ENCODE results near the gene MVB12B. TPM values are rescaled to one million over a fixed set of nuclear protein-coding genes. Genes with fewer than 3 reads are reported as not detected.

Gene MVB12B
- total RNA-seq, 1 experiment from 2014 or later, result 5.7 TPM

DNA sequence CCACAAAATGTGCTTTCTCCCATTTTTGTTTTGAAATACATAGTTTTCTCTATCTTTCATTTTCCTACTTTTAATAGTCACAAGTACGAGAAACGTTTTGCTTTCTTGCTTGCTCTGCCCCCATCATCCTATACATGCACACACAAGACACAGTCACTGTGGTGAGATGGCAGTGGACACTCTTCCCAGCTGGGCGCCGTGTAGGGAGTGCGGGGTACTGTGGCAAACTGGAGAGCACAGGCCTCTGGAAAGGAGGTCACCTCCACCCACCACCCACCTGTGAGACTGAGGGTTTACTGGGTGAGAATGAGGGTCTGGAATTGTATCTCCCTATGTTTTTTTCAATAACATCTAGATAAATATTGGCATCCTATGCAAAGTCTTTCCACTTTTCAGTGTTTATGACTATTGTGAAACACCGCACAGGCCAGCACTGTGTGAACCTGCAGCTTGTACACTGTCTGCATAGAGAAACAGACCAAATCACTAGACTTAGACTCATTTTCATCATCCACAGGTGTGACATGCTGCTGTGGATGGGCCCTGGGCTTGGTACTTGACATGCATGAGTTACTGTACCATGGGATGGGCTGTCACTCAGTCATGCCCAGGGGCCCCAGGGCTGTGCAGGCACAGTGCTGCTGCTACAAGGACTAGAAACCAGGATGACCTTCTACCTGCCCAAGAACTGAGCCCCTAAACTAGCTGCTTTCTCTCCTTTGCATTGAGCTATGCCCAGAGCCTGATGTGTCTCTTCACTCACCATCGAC, 169.0 kb downstream of the MVB12B start (continued):
- TF ChIP-seq MYBL2 (CRISPR knock-in tag; IDR thresholded peaks at IDR 0.05) (no peak), ZBTB21 (CRISPR knock-in tag; IDR thresholded peaks at IDR 0.05; ENCODE audit: borderline replicate concordance) (no peak), NR1H2 (CRISPR knock-in tag; IDR thresholded peaks at IDR 0.05) (no peak), ZNF219 (CRISPR knock-in tag; IDR thresholded peaks at IDR 0.05; ENCODE audit: borderline replicate concordance) (no peak), SP1 (CRISPR knock-in tag; conservative IDR thresholded peaks at IDR 0.05) (no peak)
- TF ChIP-seq, protein P1, sequence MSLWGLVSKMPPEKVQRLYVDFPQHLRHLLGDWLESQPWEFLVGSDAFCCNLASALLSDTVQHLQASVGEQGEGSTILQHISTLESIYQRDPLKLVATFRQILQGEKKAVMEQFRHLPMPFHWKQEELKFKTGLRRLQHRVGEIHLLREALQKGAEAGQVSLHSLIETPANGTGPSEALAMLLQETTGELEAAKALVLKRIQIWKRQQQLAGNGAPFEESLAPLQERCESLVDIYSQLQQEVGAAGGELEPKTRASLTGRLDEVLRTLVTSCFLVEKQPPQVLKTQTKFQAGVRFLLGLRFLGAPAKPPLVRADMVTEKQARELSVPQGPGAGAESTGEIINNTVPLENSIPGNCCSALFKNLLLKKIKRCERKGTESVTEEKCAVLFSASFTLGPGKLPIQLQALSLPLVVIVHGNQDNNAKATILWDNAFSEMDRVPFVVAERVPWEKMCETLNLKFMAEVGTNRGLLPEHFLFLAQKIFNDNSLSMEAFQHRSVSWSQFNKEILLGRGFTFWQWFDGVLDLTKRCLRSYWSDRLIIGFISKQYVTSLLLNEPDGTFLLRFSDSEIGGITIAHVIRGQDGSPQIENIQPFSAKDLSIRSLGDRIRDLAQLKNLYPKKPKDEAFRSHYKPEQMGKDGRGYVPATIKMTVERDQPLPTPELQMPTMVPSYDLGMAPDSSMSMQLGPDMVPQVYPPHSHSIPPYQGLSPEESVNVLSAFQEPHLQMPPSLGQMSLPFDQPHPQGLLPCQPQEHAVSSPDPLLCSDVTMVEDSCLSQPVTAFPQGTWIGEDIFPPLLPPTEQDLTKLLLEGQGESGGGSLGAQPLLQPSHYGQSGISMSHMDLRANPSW (CRISPR knock-in tag; conservative IDR thresholded peaks at IDR 0.05; ENCODE audit: low read depth), result no peak
- TF ChIP-seq, protein P2, sequence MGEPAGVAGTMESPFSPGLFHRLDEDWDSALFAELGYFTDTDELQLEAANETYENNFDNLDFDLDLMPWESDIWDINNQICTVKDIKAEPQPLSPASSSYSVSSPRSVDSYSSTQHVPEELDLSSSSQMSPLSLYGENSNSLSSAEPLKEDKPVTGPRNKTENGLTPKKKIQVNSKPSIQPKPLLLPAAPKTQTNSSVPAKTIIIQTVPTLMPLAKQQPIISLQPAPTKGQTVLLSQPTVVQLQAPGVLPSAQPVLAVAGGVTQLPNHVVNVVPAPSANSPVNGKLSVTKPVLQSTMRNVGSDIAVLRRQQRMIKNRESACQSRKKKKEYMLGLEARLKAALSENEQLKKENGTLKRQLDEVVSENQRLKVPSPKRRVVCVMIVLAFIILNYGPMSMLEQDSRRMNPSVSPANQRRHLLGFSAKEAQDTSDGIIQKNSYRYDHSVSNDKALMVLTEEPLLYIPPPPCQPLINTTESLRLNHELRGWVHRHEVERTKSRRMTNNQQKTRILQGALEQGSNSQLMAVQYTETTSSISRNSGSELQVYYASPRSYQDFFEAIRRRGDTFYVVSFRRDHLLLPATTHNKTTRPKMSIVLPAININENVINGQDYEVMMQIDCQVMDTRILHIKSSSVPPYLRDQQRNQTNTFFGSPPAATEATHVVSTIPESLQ (CRISPR knock-in tag; IDR thresholded peaks at IDR 0.05), result no peak

DNA sequence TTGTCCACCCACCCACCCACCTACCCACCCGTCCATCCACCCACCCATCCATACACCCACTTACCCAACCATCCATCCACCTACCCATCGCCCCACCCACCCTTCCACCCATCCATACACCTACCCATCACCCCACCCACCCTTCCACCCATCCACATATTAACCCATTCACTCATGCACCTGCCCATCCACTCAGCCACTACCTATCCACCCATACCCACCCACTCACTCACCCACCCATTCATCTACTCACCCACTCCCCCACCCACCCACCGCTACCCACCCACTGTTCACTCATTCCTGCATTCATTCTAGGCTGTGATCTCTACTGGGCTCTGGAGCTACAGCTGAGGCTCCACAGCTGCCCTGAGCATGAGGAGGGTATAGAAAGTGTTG, 169.6 kb downstream of the MVB12B start:
- POLR2A ChIA-PET, result no interaction called here
- no peaks in the 10 kb centered on the region for H3K36me3 Mint-ChIP-seq
- no peak overlapping the region for H3K27ac Mint-ChIP-seq
- TF ChIP-seq, protein P3, sequence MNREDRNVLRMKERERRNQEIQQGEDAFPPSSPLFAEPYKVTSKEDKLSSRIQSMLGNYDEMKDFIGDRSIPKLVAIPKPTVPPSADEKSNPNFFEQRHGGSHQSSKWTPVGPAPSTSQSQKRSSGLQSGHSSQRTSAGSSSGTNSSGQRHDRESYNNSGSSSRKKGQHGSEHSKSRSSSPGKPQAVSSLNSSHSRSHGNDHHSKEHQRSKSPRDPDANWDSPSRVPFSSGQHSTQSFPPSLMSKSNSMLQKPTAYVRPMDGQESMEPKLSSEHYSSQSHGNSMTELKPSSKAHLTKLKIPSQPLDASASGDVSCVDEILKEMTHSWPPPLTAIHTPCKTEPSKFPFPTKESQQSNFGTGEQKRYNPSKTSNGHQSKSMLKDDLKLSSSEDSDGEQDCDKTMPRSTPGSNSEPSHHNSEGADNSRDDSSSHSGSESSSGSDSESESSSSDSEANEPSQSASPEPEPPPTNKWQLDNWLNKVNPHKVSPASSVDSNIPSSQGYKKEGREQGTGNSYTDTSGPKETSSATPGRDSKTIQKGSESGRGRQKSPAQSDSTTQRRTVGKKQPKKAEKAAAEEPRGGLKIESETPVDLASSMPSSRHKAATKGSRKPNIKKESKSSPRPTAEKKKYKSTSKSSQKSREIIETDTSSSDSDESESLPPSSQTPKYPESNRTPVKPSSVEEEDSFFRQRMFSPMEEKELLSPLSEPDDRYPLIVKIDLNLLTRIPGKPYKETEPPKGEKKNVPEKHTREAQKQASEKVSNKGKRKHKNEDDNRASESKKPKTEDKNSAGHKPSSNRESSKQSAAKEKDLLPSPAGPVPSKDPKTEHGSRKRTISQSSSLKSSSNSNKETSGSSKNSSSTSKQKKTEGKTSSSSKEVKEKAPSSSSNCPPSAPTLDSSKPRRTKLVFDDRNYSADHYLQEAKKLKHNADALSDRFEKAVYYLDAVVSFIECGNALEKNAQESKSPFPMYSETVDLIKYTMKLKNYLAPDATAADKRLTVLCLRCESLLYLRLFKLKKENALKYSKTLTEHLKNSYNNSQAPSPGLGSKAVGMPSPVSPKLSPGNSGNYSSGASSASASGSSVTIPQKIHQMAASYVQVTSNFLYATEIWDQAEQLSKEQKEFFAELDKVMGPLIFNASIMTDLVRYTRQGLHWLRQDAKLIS (CRISPR knock-in tag; IDR thresholded peaks at IDR 0.05; ENCODE audit: borderline replicate concordance), result no peak
- TF ChIP-seq SOX15 (CRISPR knock-in tag; IDR thresholded peaks at IDR 0.05) (no peak), RELA (CRISPR knock-in tag; IDR thresholded peaks at IDR 0.05; ENCODE audit: borderline replicate concordance) (no peak), JUN (CRISPR knock-in tag; IDR thresholded peaks at IDR 0.05) (no peak), ZNF671 (CRISPR knock-in tag; IDR thresholded peaks at IDR 0.05) (no peak), TEAD4 (CRISPR knock-in tag; IDR thresholded peaks at IDR 0.05) (no peak), JAZF1 (CRISPR knock-in tag; IDR thresholded peaks at IDR 0.05) (no peak), IRF2 (CRISPR knock-in tag; IDR thresholded peaks at IDR 0.05; ENCODE audit: borderline replicate concordance, low read depth) (no peak), SMAD3 (CRISPR knock-in tag; IDR thresholded peaks at IDR 0.05; ENCODE audit: borderline replicate concordance) (no peak), ZNF219 (CRISPR knock-in tag; IDR thresholded peaks at IDR 0.05; ENCODE audit: borderline replicate concordance) (no peak), ZNF423 (CRISPR knock-in tag; IDR thresholded peaks at IDR 0.05) (no peak)
- TF ChIP-seq, protein P4, sequence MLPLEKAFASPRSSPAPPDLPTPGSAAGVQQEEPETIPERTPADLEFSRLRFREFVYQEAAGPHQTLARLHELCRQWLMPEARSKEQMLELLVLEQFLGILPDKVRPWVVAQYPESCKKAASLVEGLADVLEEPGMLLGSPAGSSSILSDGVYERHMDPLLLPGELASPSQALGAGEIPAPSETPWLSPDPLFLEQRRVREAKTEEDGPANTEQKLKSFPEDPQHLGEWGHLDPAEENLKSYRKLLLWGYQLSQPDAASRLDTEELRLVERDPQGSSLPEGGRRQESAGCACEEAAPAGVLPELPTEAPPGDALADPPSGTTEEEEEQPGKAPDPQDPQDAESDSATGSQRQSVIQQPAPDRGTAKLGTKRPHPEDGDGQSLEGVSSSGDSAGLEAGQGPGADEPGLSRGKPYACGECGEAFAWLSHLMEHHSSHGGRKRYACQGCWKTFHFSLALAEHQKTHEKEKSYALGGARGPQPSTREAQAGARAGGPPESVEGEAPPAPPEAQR (CRISPR knock-in tag; IDR thresholded peaks at IDR 0.05), result no peak
- TF ChIP-seq, protein P5, sequence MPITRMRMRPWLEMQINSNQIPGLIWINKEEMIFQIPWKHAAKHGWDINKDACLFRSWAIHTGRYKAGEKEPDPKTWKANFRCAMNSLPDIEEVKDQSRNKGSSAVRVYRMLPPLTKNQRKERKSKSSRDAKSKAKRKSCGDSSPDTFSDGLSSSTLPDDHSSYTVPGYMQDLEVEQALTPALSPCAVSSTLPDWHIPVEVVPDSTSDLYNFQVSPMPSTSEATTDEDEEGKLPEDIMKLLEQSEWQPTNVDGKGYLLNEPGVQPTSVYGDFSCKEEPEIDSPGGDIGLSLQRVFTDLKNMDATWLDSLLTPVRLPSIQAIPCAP (CRISPR knock-in tag; IDR thresholded peaks at IDR 0.05), result no peak
- TF ChIP-seq, protein P6, sequence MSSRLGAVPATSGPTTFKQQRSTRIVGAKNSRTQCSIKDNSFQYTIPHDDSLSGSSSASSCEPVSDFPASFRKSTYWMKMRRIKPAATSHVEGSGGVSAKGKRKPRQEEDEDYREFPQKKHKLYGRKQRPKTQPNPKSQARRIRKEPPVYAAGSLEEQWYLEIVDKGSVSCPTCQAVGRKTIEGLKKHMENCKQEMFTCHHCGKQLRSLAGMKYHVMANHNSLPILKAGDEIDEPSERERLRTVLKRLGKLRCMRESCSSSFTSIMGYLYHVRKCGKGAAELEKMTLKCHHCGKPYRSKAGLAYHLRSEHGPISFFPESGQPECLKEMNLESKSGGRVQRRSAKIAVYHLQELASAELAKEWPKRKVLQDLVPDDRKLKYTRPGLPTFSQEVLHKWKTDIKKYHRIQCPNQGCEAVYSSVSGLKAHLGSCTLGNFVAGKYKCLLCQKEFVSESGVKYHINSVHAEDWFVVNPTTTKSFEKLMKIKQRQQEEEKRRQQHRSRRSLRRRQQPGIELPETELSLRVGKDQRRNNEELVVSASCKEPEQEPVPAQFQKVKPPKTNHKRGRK (CRISPR knock-in tag; IDR thresholded peaks at IDR 0.05; ENCODE audit: borderline replicate concordance), result no peak
- no peak for ATAC-seq
- H3K4me1 Mint-ChIP-seq, result peaks cover 14% of the 10 kb centered on the region
- H3K4me3 Mint-ChIP-seq, result no peak overlapping the region
- peaks cover 12% of the 10 kb centered on the region for H3K27me3 Mint-ChIP-seq (ENCODE audit: low read depth)
- CTCF ChIA-PET, result no interaction called here
- H3K9me3 Mint-ChIP-seq, result no peaks in the 10 kb centered on the region
- no peak for DNase-seq (ENCODE audit: low spot score)

All from WTC11 (cell line).